ENCODE results near the gene P2RY14.

The P2RY14 gene

GRCh38 chr3:151203051-151203420, 75.3 kb downstream of the P2RY14 start, which contains the start of gene GPR171:
TSS of gene GPR171 (minus strand) at chr3:151203216. CDS start at chr3:151199386, 3,830 bp downstream.
- Histone ChIP-seq H3K9ac (ENCODE audit: low read depth, low read length, poor library complexity) (no peak within 1 kb of the TSS), H2BK15ac (ENCODE audit: low read length) (no peak within 1 kb of the TSS), H2AK5ac (ENCODE audit: low read depth, low read length) (no peak within 1 kb of the TSS), H2AFZ (ENCODE audit: low read length) (no peak within 1 kb of the TSS), H3K27ac (replicated peaks; ENCODE audit: low read length) (no peak within 1 kb of the TSS), H3K4me1 (ENCODE audit: control insufficient read depth in 2 of 2, insufficient read depth in 1 of 2, low read depth in 1 of 2, low read length in 2 of 2) (peaks cover 0 to 2% of the 10 kb centered on the region in 2 donors), H3K14ac (ENCODE audit: low read length) (no peak within 1 kb of the TSS), H3K4ac (ENCODE audit: low read length) (no peak within 1 kb of the TSS), H3K23ac (ENCODE audit: low read depth, low read length, poor library complexity) (no peak within 1 kb of the TSS), H3K9me3 (replicated peaks in 1 of 2; ENCODE audit: control insufficient read depth in 2 of 2, insufficient read depth in 1 of 2, low read depth in 1 of 2, low read length in 2 of 2) (no peaks in the 10 kb centered on the region), H3K36me3 (replicated peaks in 1 of 2; ENCODE audit: control insufficient read depth in 2 of 2, insufficient read depth in 2 of 2, low read length in 2 of 2) (peaks cover 3 to 4% of the 10 kb centered on the region in 2 donors), H2BK5ac (ENCODE audit: low read length) (no peak within 1 kb of the TSS), H3K4me3 (ENCODE audit: low read length in 2 of 2) (no peak within 1 kb of the TSS), H4K8ac (ENCODE audit: low read depth, low read length) (no peak within 1 kb of the TSS), H3K18ac (ENCODE audit: low read length) (no peak within 1 kb of the TSS), H3K4me2 (ENCODE audit: insufficient read depth, low read length, poor library complexity, severe bottlenecking) (no peak within 1 kb of the TSS), H3K79me1 (ENCODE audit: low read depth, low read length) (no peaks in the 10 kb centered on the region), H3K27me3 (ENCODE audit: control insufficient read depth in 3 of 3, insufficient read depth in 3 of 3, low read depth in 1 of 3, low read length in 3 of 3) (no peaks in the 10 kb centered on the region), H2BK12ac (ENCODE audit: low read length) (no peak within 1 kb of the TSS), H4K91ac (ENCODE audit: low read depth, low read length, poor library complexity) (no peak within 1 kb of the TSS), H2BK120ac (ENCODE audit: low read depth, low read length) (no peak within 1 kb of the TSS)
- no CpG with 5 or more reads among the region's 3 CpGs for WGBS, 2 donors (ENCODE audit: extremely low coverage in 2 of 2, insufficient read length in 2 of 2, insufficient replicate concordance in 1 of 2)
- DNase-seq (ENCODE audit: low spot score): no peak

- no peak overlapping the region for H2BK120ac ChIP-seq (ENCODE audit: low read depth, low read length)
- no peak overlapping the region for H3K4ac ChIP-seq (ENCODE audit: low read length)
- no peak overlapping the region for H2BK12ac ChIP-seq (ENCODE audit: low read length)
- no peak overlapping the region for H4K8ac ChIP-seq (ENCODE audit: low read depth, low read length)
- H3K9me3 ChIP-seq (replicated peaks in 1 of 2; ENCODE audit: control insufficient read depth in 2 of 2, insufficient read depth in 1 of 2, low read depth in 1 of 2, low read length in 2 of 2): no peaks in the 10 kb centered on the region
- peaks cover 2 to 3% of the 10 kb centered on the region in 2 donors for H3K4me1 ChIP-seq (ENCODE audit: control insufficient read depth in 2 of 2, insufficient read depth in 1 of 2, low read depth in 1 of 2, low read length in 2 of 2)
- DNase-seq (ENCODE audit: low spot score): no peak
- H3K9ac ChIP-seq (ENCODE audit: low read depth, low read length, poor library complexity): no peak overlapping the region
- no peaks in the 10 kb centered on the region for H3K27me3 ChIP-seq (ENCODE audit: control insufficient read depth in 3 of 3, insufficient read depth in 3 of 3, low read depth in 1 of 3, low read length in 3 of 3)
- H3K18ac ChIP-seq (ENCODE audit: low read length): no peak overlapping the region
- H3K4me3 ChIP-seq (ENCODE audit: low read length in 2 of 2): no peak overlapping the region
- no peak overlapping the region for H3K4me2 ChIP-seq (ENCODE audit: insufficient read depth, low read length, poor library complexity, severe bottlenecking)
- H3K27ac ChIP-seq (replicated peaks; ENCODE audit: low read length): no peak overlapping the region
- H3K79me1 ChIP-seq (ENCODE audit: low read depth, low read length): no peaks in the 10 kb centered on the region
- no peak overlapping the region for H3K14ac ChIP-seq (ENCODE audit: low read length)
- no peak overlapping the region for H3K23ac ChIP-seq (ENCODE audit: low read depth, low read length, poor library complexity)
- H4K91ac ChIP-seq (ENCODE audit: low read depth, low read length, poor library complexity): no peak overlapping the region
- no peak overlapping the region for H2BK15ac ChIP-seq (ENCODE audit: low read length)
- H2AFZ ChIP-seq (ENCODE audit: low read length): no peak overlapping the region
- no peak overlapping the region for H2AK5ac ChIP-seq (ENCODE audit: low read depth, low read length)
- WGBS, 2 donors (ENCODE audit: extremely low coverage in 2 of 2, insufficient read length in 2 of 2, insufficient replicate concordance in 1 of 2): 100% methylated on average over 1 of the region's 7 CpGs; no CpG with 5 or more reads in 1 of the 2 donors
- no peak overlapping the region for H2BK5ac ChIP-seq (ENCODE audit: low read length)
- peaks cover 3 to 4% of the 10 kb centered on the region in 2 donors for H3K36me3 ChIP-seq (replicated peaks in 1 of 2; ENCODE audit: control insufficient read depth in 2 of 2, insufficient read depth in 2 of 2, low read length in 2 of 2)
These were observed 77.2 kb downstream of the P2RY14 start for GRCh38 chr3:151201051-151201730.

GRCh38 chr3:151200586-151200985, 77.8 kb downstream of the P2RY14 start:
- Histone ChIP-seq H3K4ac (ENCODE audit: low read length) (no peak overlapping the region), H3K4me2 (ENCODE audit: insufficient read depth, low read length, poor library complexity, severe bottlenecking) (no peak overlapping the region), H3K27me3 (ENCODE audit: control insufficient read depth in 3 of 3, insufficient read depth in 3 of 3, low read depth in 1 of 3, low read length in 3 of 3) (no peaks in the 10 kb centered on the region), H3K9me3 (replicated peaks in 1 of 2; ENCODE audit: control insufficient read depth in 2 of 2, insufficient read depth in 1 of 2, low read depth in 1 of 2, low read length in 2 of 2) (no peaks in the 10 kb centered on the region), H3K4me1 (ENCODE audit: control insufficient read depth in 2 of 2, insufficient read depth in 1 of 2, low read depth in 1 of 2, low read length in 2 of 2) (peaks cover under 1 to 8% of the 10 kb centered on the region in 2 donors), H4K8ac (ENCODE audit: low read depth, low read length) (no peak overlapping the region), H2BK5ac (ENCODE audit: low read length) (no peak overlapping the region), H4K91ac (ENCODE audit: low read depth, low read length, poor library complexity) (no peak overlapping the region), H2BK12ac (ENCODE audit: low read length) (no peak overlapping the region), H3K27ac (replicated peaks; ENCODE audit: low read length) (no peak overlapping the region), H2AK5ac (ENCODE audit: low read depth, low read length) (no peak overlapping the region), H2BK120ac (ENCODE audit: low read depth, low read length) (no peak overlapping the region), H3K4me3 (ENCODE audit: low read length in 2 of 2) (no peak overlapping the region), H2BK15ac (ENCODE audit: low read length) (no peak overlapping the region), H3K14ac (ENCODE audit: low read length) (no peak overlapping the region), H3K36me3 (replicated peaks in 1 of 2; ENCODE audit: control insufficient read depth in 2 of 2, insufficient read depth in 2 of 2, low read length in 2 of 2) (peaks cover 3 to 4% of the 10 kb centered on the region in 2 donors), H3K23ac (ENCODE audit: low read depth, low read length, poor library complexity) (no peak overlapping the region), H3K79me1 (ENCODE audit: low read depth, low read length) (no peaks in the 10 kb centered on the region), H2AFZ (ENCODE audit: low read length) (no peak overlapping the region), H3K9ac (ENCODE audit: low read depth, low read length, poor library complexity) (no peak overlapping the region), H3K18ac (ENCODE audit: low read length) (no peak overlapping the region)
- no peak for DNase-seq (ENCODE audit: low spot score)
- no CpG with 5 or more reads among the region's 2 CpGs for WGBS, 2 donors (ENCODE audit: extremely low coverage in 2 of 2, insufficient read length in 2 of 2, insufficient replicate concordance in 1 of 2)

- no peaks in the 10 kb centered on the region for H3K27me3 ChIP-seq (ENCODE audit: control insufficient read depth in 3 of 3, insufficient read depth in 3 of 3, low read depth in 1 of 3, low read length in 3 of 3)
- no peaks in the 10 kb centered on the region for H3K9me3 ChIP-seq (replicated peaks in 1 of 2; ENCODE audit: control insufficient read depth in 2 of 2, insufficient read depth in 1 of 2, low read depth in 1 of 2, low read length in 2 of 2)
- H3K9ac ChIP-seq (ENCODE audit: low read depth, low read length, poor library complexity): no peak overlapping the region
- H3K23ac ChIP-seq (ENCODE audit: low read depth, low read length, poor library complexity): no peak overlapping the region
- no peak for DNase-seq (ENCODE audit: low spot score)
- no peak overlapping the region for H4K91ac ChIP-seq (ENCODE audit: low read depth, low read length, poor library complexity)
- no CpG with 5 or more reads among the region's 4 CpGs for WGBS, 2 donors (ENCODE audit: extremely low coverage in 2 of 2, insufficient read length in 2 of 2, insufficient replicate concordance in 1 of 2)
- no peak overlapping the region for H3K4me2 ChIP-seq (ENCODE audit: insufficient read depth, low read length, poor library complexity, severe bottlenecking)
- no peak overlapping the region for H2BK120ac ChIP-seq (ENCODE audit: low read depth, low read length)
- H2AFZ ChIP-seq (ENCODE audit: low read length): no peak overlapping the region
- no peak overlapping the region for H2BK12ac ChIP-seq (ENCODE audit: low read length)
- no peak overlapping the region for H3K4me3 ChIP-seq (ENCODE audit: low read length in 2 of 2)
- H3K4me1 ChIP-seq (ENCODE audit: control insufficient read depth in 2 of 2, insufficient read depth in 1 of 2, low read depth in 1 of 2, low read length in 2 of 2): peaks cover 0 to 8% of the 10 kb centered on the region in 2 donors
- no peak overlapping the region for H3K27ac ChIP-seq (replicated peaks; ENCODE audit: low read length)
- H3K4ac ChIP-seq (ENCODE audit: low read length): no peak overlapping the region
- no peak overlapping the region for H3K14ac ChIP-seq (ENCODE audit: low read length)
- H4K8ac ChIP-seq (ENCODE audit: low read depth, low read length): no peak overlapping the region
- no peak overlapping the region for H2BK15ac ChIP-seq (ENCODE audit: low read length)
- no peak overlapping the region for H3K18ac ChIP-seq (ENCODE audit: low read length)
- no peaks in the 10 kb centered on the region for H3K79me1 ChIP-seq (ENCODE audit: low read depth, low read length)
- H2BK5ac ChIP-seq (ENCODE audit: low read length): no peak overlapping the region
- peaks cover 3 to 4% of the 10 kb centered on the region in 2 donors for H3K36me3 ChIP-seq (replicated peaks in 1 of 2; ENCODE audit: control insufficient read depth in 2 of 2, insufficient read depth in 2 of 2, low read length in 2 of 2)
- H2AK5ac ChIP-seq (ENCODE audit: low read depth, low read length): no peak overlapping the region
These were observed 78.5 kb downstream of the P2RY14 start for GRCh38 chr3:151199554-151200438.

Measured in neuronal stem cell (in vitro differentiated cells).